ENCODE results near the gene SLC25A13.

DNA sequence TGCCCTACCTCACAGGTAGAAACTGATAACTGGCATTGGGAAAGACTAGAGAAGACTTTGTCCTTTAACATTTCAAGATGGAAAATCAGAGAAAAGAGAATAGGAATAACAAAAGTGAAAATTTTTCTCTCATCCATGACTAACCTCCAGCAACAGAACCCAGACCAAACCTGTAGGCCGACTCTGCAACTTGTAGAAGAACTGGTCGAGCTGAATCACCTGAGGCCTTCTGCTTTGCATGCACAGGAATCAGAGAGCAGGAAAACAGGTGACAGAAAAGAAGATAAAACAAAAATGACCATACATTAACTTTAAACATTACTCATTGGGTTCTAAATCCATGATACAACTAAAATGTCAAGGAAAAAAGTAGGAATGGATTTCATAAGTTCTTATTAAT, 137.1 kb downstream of the SLC25A13 start:
- TF ChIP-seq, protein P1, sequence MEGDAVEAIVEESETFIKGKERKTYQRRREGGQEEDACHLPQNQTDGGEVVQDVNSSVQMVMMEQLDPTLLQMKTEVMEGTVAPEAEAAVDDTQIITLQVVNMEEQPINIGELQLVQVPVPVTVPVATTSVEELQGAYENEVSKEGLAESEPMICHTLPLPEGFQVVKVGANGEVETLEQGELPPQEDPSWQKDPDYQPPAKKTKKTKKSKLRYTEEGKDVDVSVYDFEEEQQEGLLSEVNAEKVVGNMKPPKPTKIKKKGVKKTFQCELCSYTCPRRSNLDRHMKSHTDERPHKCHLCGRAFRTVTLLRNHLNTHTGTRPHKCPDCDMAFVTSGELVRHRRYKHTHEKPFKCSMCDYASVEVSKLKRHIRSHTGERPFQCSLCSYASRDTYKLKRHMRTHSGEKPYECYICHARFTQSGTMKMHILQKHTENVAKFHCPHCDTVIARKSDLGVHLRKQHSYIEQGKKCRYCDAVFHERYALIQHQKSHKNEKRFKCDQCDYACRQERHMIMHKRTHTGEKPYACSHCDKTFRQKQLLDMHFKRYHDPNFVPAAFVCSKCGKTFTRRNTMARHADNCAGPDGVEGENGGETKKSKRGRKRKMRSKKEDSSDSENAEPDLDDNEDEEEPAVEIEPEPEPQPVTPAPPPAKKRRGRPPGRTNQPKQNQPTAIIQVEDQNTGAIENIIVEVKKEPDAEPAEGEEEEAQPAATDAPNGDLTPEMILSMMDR (IDR thresholded peaks at IDR 0.05; ENCODE audit: insufficient read depth, low read length): no peak
- TF ChIP-seq REST (IDR thresholded peaks at IDR 0.05; ENCODE audit: insufficient replicate concordance, low read depth): no peak

Data from HL-60 (cell line).